BJ (cell line): ENCODE results near the gene PF4V1. TPM values are rescaled to one million over a fixed set of nuclear protein-coding genes. Genes with fewer than 3 reads are reported as not detected.

Experiments used
- CTCF ChIA-PET: fragments of 350-600 bp; formaldehyde crosslinking; extraction: SDS; loops from one replicate; lab custom pipeline; 2021; ENCODE audit warnings: antibody characterized with exemption, inconsistent platforms; lab: Yijun Ruan, JAX
- POLR2A ChIA-PET: fragments of 300-600 bp; sonication (Branson Sonifier 250); formaldehyde crosslinking; extraction: SDS; loops from one replicate; lab custom pipeline; 2021; ENCODE audit warnings: antibody characterized with exemption; lab: Charles Lee
- DNase-seq: peaks from one replicate; pipeline ENCODE4 v3.0.0-alpha.2; 2011; ENCODE audit warnings: low read depth
- H3K27me3 ChIP-seq: 2 replicates; pipeline ENCODE4 v1.6.0; 2011; ENCODE audit warnings: low read length; ENCODE audit not compliant: control insufficient read depth, insufficient read depth
- H3K36me3 ChIP-seq: 2 replicates; pipeline ENCODE4 v1.5.1; 2011; ENCODE audit warnings: low read length; ENCODE audit not compliant: control insufficient read depth, insufficient read depth
- H3K4me3 ChIP-seq: 2 replicates; pipeline ENCODE4 v1.5.1; 2011; ENCODE audit warnings: low read depth, mild to moderate bottlenecking, control low read depth, low read length
- CTCF ChIP-seq: IDR thresholded peaks from 2 replicates; pipeline ENCODE4 v1.5.1; 2011; ENCODE audit warnings: low read depth, mild to moderate bottlenecking, control low read depth, inconsistent platforms, low read length, moderate library complexity; ENCODE audit not compliant: insufficient read depth
- polyA plus RNA-seq: library from polyadenylated mRNA; depleted of rRNA; stranded (reverse); fragments of >200 nt; gene quantifications from 2 replicates; pipeline ENCODE4 v1.2.3, GENCODE V29; 2011

PF4V1 gene
- polyA plus RNA-seq, 1 experiment, result not detected

GRCh38 chr4:73869130-73870055 is 16.3 kb downstream of the PF4V1 start, which contains the start of gene CXCL1:
Gene CXCL1, plus strand, starts transcription at chr4:73869393. Its CDS starts 78 bp downstream, at chr4:73869471.
- no peak for DNase-seq
- no peaks in the 10 kb centered on the region for H3K36me3 ChIP-seq
- ChIA-PET POLR2A (interaction anchor here (0.5 kb wide), 1 partner anchor 23 kb away, joined by 4 read pairs; no protein-coding TSS in a partner anchor), CTCF (interaction anchor here (1.2 to 1.8 kb wide), 3 partner anchors 10 to 140 kb away, joined by 3 to 4 read pairs (median 3); no protein-coding TSS in a partner anchor)
- peak within 1 kb of the TSS; percentile 65 for H3K4me3 ChIP-seq
- no peaks in the 10 kb centered on the region; the same call in 1 of the 2 replicates for H3K27me3 ChIP-seq
- TF ChIP-seq CTCF, result no peak

- no peak for DNase-seq
- H3K36me3 ChIP-seq, result no peaks in the 10 kb centered on the region
- ChIA-PET POLR2A (no interaction called here), CTCF (interaction anchor here (1.2 kb wide), 1 partner anchor 10 kb away, joined by 3 read pairs; no protein-coding TSS in a partner anchor)
- no peak for TF ChIP-seq CTCF
- no peaks in the 10 kb centered on the region; the same call in 1 of the 2 replicates for H3K27me3 ChIP-seq
- H3K4me3 ChIP-seq, result no peak overlapping the region
Measured at GRCh38 chr4:73870260-73870659, 17.2 kb downstream of the PF4V1 start.

- DNase-seq, result no peak
- POLR2A ChIA-PET, result no interaction called here
- Histone ChIP-seq H3K27me3 (no peaks in the 10 kb centered on the region; the same call in 1 of the 2 replicates), H3K36me3 (no peaks in the 10 kb centered on the region), H3K4me3 (no peak overlapping the region)
- no peak for TF ChIP-seq CTCF
- CTCF ChIA-PET, result interaction anchor here (1.2 kb wide), 1 partner anchor 11 kb away, joined by 3 read pairs; no protein-coding TSS in a partner anchor
Measured at GRCh38 chr4:73870768-73871167, 17.7 kb downstream of the PF4V1 start.

- ChIA-PET CTCF (interaction anchor here (0.6 kb wide), 1 partner anchor 144 kb away, joined by 4 read pairs; no protein-coding TSS in a partner anchor), POLR2A (no interaction called here)
- no peak for TF ChIP-seq CTCF
- no peaks in the 10 kb centered on the region; the same call in 1 of the 2 replicates for H3K27me3 ChIP-seq
- no peak for DNase-seq
- no peaks in the 10 kb centered on the region for H3K36me3 ChIP-seq
- no peak overlapping the region for H3K4me3 ChIP-seq
Measured at GRCh38 chr4:73871511-73872310, 18.6 kb downstream of the PF4V1 start.
